Keratinocyte (primary cell): ENCODE results near the gene RPA1. TPM values are rescaled to one million over a fixed set of nuclear protein-coding genes. Genes with fewer than 3 reads are reported as not detected.
A peak's percentile ranks its signal among the peaks of the same experiment; 100 is the strongest.

Experiments used
- DNase-seq: peaks from one replicate; pipeline ENCODE4 v3.0.0-alpha.2; 2011; ENCODE audit warnings: low read depth, missing footprints, low spot score
- FAIRE-seq: peaks from 2 replicates; lab custom pipeline; 2011; peaks lifted over from hg19 to GRCh38; lab: Jason Lieb, UNC
- H2AFZ ChIP-seq: 2 replicates; pipeline ENCODE4 v1.6.0; 2012; ENCODE audit warnings: low read length, control low read depth, inconsistent platforms; ENCODE audit not compliant: control insufficient read depth
- H3K27ac ChIP-seq: 2 replicates; pipeline ENCODE4 v1.5.1; 2011; ENCODE audit warnings: low read length; ENCODE audit not compliant: control insufficient read depth, insufficient read depth
- H3K27me3 ChIP-seq: 3 replicates; pipeline ENCODE4 v1.6.0; 2011; ENCODE audit warnings: low read length; ENCODE audit not compliant: control insufficient read depth, insufficient read depth; ENCODE audit errors: extremely low read depth
- H3K36me3 ChIP-seq, 2 experiments: 2 replicates in 1 of 2; 3 replicates in 1 of 2; pipeline ENCODE4 v1.5.1; 2011; ENCODE audit warnings: low read length in 2 of 2, mild to moderate bottlenecking in 1 of 2; ENCODE audit not compliant: control insufficient read depth in 2 of 2, insufficient read depth in 2 of 2; ENCODE audit errors: extremely low read depth in 1 of 2
- H3K4me1 ChIP-seq: 3 replicates; pipeline ENCODE4 v1.5.1; 2011; ENCODE audit warnings: low read length; ENCODE audit not compliant: control insufficient read depth, insufficient read depth; ENCODE audit errors: extremely low read depth
- H3K4me2 ChIP-seq: 3 replicates; pipeline ENCODE4 v1.6.0; 2011; ENCODE audit warnings: low read depth, low read length; ENCODE audit not compliant: control insufficient read depth, insufficient read depth; ENCODE audit errors: extremely low read depth
- H3K4me3 ChIP-seq, 3 experiments: fragments of 200-600 bp in 1 of 3; sonication (generic) in 1 of 3; 2 replicates in 2 of 3; 3 replicates in 1 of 3; pipeline ENCODE4 v1.5.1; 2011 to 2016; ENCODE audit warnings: low read length in 3 of 3, mild to moderate bottlenecking in 3 of 3, control low read depth in 2 of 3, inconsistent platforms in 1 of 3, low read depth in 1 of 3, mixed read lengths in 1 of 3, mixed run types in 1 of 3, moderate library complexity in 1 of 3; ENCODE audit not compliant: control insufficient read depth in 2 of 3, insufficient read depth in 2 of 3; ENCODE audit errors: extremely low read depth in 1 of 3
- H3K79me2 ChIP-seq: 2 replicates; pipeline ENCODE4 v1.6.0; 2012; ENCODE audit warnings: low read length; ENCODE audit not compliant: control insufficient read depth, insufficient read depth
- H3K9ac ChIP-seq: 3 replicates; pipeline ENCODE4 v1.6.0; 2011; ENCODE audit warnings: low read length; ENCODE audit not compliant: control insufficient read depth, insufficient read depth; ENCODE audit errors: extremely low read depth
- H3K9me1 ChIP-seq: 3 replicates; pipeline ENCODE4 v1.6.0; 2011; ENCODE audit warnings: low read length; ENCODE audit not compliant: control insufficient read depth, insufficient read depth; ENCODE audit errors: extremely low read depth
- H3K9me3 ChIP-seq: 2 replicates; pipeline ENCODE4 v1.5.1; 2012; ENCODE audit warnings: low read depth, low read length; ENCODE audit not compliant: control insufficient read depth
- H4K20me1 ChIP-seq: 3 replicates; pipeline ENCODE4 v1.6.0; 2011; ENCODE audit warnings: low read length; ENCODE audit not compliant: control insufficient read depth, insufficient read depth; ENCODE audit errors: extremely low read depth
- EZH2 ChIP-seq: IDR thresholded peaks from one replicate; pipeline ENCODE4 v1.6.1; 2012; ENCODE audit warnings: inconsistent platforms, mild to moderate bottlenecking, low read length, moderate library complexity
- dilution Hi-C: fragments of 300-500 bp; cut with MboI; formaldehyde crosslinking; loops from one replicate; pipeline ENCODE4 v1.7.0; 2020; ENCODE audit warnings: low sequenced_read_pairs; ENCODE audit not compliant: extremely low pct_ligation_motif_present
- polyA minus RNA-seq, 3 experiments: library from RNA; depleted of rRNA, polyadenylated mRNA; stranded (reverse); fragments of >200 nt; gene quantifications; 1 replicate in 1 of 3; 2 replicates in 1 of 3; 3 replicates in 1 of 3; pipeline ENCODE4 v1.2.3, GENCODE V29; 2011
- polyA plus RNA-seq, 5 experiments: library from polyadenylated mRNA; depleted of rRNA in 3 of 5; stranded (reverse) in 3 of 5; stranded (forward) in 1 of 5; unstranded in 1 of 5; fragments of >200 nt; gene quantifications; 1 replicate in 1 of 5; 2 replicates in 3 of 5; 3 replicates in 1 of 5; pipeline versions ENCODE4 v1.2.1 to v1.2.3, GENCODE V29; 2011 to 2012; ENCODE audit warnings: missing spikeins in 2 of 5, low read depth in 1 of 5, low replicate concordance in 1 of 5
- TF ChIP-seq, protein P1 (sequence below), 3 experiments: IDR thresholded peaks in 1 of 3; conservative IDR thresholded peaks in 1 of 3; optimal IDR thresholded peaks in 1 of 3; 2 replicates in 2 of 3; 3 replicates in 1 of 3; pipeline versions ENCODE3 to v1.5.1; 2011; ENCODE audit warnings: low read length in 3 of 3, mild to moderate bottlenecking in 3 of 3, moderate library complexity in 2 of 3, control low read depth in 1 of 3, inconsistent platforms in 1 of 3; ENCODE audit not compliant: insufficient read depth in 2 of 3; ENCODE audit errors: extremely low read depth in 1 of 3

Gene RPA1
- polyA plus RNA-seq (70.5 to 79.7 TPM (median 74.9 TPM) in 3 replicates), polyA minus RNA-seq (29.1 to 98.7 TPM (median 89.5 TPM) in 3 replicates)
- polyA plus RNA-seq (2011; ENCODE audit: low read depth): 106 TPM
- polyA plus RNA-seq (2011; cell fraction: cytosol; rRNA removed): 58.5 and 69.8 TPM in 2 replicates
- polyA plus RNA-seq (2011; cell fraction: nucleus; rRNA removed): 81.6 and 93.6 TPM in 2 replicates
- polyA plus RNA-seq (2012; ENCODE audit: low replicate concordance): 38.9 and 51.3 TPM in 2 replicates
- polyA minus RNA-seq (2011; cell fraction: cytosol; rRNA and poly(A)+ RNA removed): 31.5 TPM
- 19.7 and 33.0 TPM in 2 replicates for polyA minus RNA-seq (2011; cell fraction: nucleus; rRNA and poly(A)+ RNA removed)

DNA sequence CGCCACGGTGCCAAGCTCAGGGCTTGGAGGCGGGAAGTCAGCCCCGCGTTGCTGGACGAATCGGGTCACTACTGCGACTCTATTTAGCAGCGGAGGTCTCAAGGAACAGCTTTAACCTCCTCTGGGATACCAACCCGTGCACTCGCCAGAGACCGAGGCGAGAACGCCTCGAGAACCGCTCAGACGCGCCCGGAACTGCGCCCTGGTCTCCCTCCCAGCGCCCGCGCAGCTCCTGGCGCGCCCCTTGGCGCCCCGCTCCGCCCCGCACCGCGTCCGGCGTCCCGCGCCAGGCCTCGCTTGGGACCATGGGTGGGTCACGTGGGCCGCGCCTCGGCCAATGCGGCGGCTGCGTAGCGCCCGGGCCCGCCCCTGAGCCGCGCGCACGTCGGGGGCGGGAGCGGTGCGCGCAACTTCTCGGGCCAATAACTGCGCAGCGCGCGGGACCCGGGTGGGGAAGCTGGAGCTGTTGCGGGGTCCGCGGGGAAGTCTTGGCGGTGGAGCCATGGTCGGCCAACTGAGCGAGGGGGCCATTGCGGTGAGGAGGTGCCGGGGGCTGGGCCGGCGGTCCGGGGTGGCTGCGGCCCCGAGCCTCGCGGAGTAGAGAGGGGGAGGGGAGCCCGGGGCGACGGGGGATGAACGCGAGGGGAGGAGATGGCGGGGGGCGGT, at the start of gene RPA1, which contains the start of gene SMYD4:
RPA1 (plus strand) TSS at position 414 of the 666 bp plus-strand sequence; CDS start at position 503, 89 bp downstream.
SMYD4 (minus strand) TSS at position 311 of the 666 bp plus-strand sequence. CDS start 1,908 bp downstream, outside the sequence.
- no peaks in the 10 kb centered on the region for H4K20me1 ChIP-seq
- peak within 1 kb of the TSS; percentile 92 for H2AFZ ChIP-seq
- H3K36me3 ChIP-seq: peaks cover 3 to 11% of the 10 kb centered on the region in 2 experiments
- peak within 1 kb of the TSS; percentile 74 for H3K9ac ChIP-seq
- no peak for DNase-seq
- H3K27me3 ChIP-seq: no peaks in the 10 kb centered on the region
- H3K9me3 ChIP-seq: no peaks in the 10 kb centered on the region
- H3K79me2 ChIP-seq: peaks cover 48% of the 10 kb centered on the region
- H3K9me1 ChIP-seq: no peaks in the 10 kb centered on the region
- peak within 1 kb of the TSS; percentile 68 for H3K27ac ChIP-seq
- peak within 1 kb of the TSS; percentile 87 to 100 (median 90) for H3K4me3 ChIP-seq
- peaks cover 11% of the 10 kb centered on the region for H3K4me1 ChIP-seq
- TF ChIP-seq, protein P1, sequence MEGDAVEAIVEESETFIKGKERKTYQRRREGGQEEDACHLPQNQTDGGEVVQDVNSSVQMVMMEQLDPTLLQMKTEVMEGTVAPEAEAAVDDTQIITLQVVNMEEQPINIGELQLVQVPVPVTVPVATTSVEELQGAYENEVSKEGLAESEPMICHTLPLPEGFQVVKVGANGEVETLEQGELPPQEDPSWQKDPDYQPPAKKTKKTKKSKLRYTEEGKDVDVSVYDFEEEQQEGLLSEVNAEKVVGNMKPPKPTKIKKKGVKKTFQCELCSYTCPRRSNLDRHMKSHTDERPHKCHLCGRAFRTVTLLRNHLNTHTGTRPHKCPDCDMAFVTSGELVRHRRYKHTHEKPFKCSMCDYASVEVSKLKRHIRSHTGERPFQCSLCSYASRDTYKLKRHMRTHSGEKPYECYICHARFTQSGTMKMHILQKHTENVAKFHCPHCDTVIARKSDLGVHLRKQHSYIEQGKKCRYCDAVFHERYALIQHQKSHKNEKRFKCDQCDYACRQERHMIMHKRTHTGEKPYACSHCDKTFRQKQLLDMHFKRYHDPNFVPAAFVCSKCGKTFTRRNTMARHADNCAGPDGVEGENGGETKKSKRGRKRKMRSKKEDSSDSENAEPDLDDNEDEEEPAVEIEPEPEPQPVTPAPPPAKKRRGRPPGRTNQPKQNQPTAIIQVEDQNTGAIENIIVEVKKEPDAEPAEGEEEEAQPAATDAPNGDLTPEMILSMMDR (optimal IDR thresholded peaks at IDR 0.05 in 1 of 3, IDR thresholded peaks at IDR 0.05 in 1 of 3, conservative IDR thresholded peaks at IDR 0.05 in 1 of 3; ENCODE audit: extremely low read depth in 1 of 3, insufficient read depth in 2 of 3, low read length in 3 of 3): no peak
- TF ChIP-seq EZH2: no peak
- dilution Hi-C loops: no loop called here
- peak; percentile 20 for FAIRE-seq
- H3K4me2 ChIP-seq: peak within 1 kb of the TSS; percentile 90

DNA sequence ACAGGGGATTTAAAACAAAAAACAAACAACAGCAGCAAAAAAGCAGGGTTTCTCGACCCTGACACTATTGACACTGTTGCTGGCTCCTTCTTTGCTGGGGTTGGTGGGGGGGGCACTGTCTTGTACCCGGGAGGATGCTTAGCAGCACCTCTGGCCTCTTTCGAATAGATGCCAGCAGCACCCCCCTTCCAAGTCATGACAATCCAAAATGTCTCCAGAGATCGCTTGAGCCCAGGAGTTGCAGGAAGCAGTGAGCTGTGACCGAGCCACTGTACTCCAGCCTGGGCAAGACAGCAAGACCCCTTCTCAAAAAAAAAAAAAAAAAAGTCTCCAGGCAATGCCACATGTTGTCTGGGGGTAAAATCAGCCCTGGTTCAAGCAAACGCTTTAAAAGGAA, 47.6 kb upstream of the RPA1 start:
- dilution Hi-C loops: loop anchor here (5.0 kb wide), 2 partner anchors 50 to 65 kb away; no protein-coding TSS in a partner anchor
- H3K4me1 ChIP-seq: peaks cover 20% of the 10 kb centered on the region
- no peak overlapping the region for H3K4me3 ChIP-seq
- H3K9ac ChIP-seq: no peak overlapping the region
- H3K79me2 ChIP-seq: no peaks in the 10 kb centered on the region
- no peak overlapping the region for H3K27ac ChIP-seq
- no peaks in the 10 kb centered on the region for H3K9me3 ChIP-seq
- DNase-seq: no peak
- no peak overlapping the region for H2AFZ ChIP-seq
- no peaks in the 10 kb centered on the region for H3K9me1 ChIP-seq
- peaks cover 11 to 15% of the 10 kb centered on the region in 2 experiments for H3K36me3 ChIP-seq
- H4K20me1 ChIP-seq: no peaks in the 10 kb centered on the region
- no peak for TF ChIP-seq EZH2
- TF ChIP-seq, protein P1 (optimal IDR thresholded peaks at IDR 0.05 in 1 of 3, IDR thresholded peaks at IDR 0.05 in 1 of 3, conservative IDR thresholded peaks at IDR 0.05 in 1 of 3; ENCODE audit: extremely low read depth in 1 of 3, insufficient read depth in 2 of 3, low read length in 3 of 3): no peak
- no peak for FAIRE-seq
- H3K27me3 ChIP-seq: no peaks in the 10 kb centered on the region
- no peak overlapping the region for H3K4me2 ChIP-seq
